H1 (cell line): ENCODE results near the gene NUP85. TPM values are rescaled to one million over a fixed set of nuclear protein-coding genes. Genes with fewer than 3 reads are reported as not detected.

Experiments
- CTCF ChIA-PET: fragments of 300-600 bp; sonication (Branson Sonifier 250); formaldehyde crosslinking; loops from one replicate; lab custom pipeline; 2021; ENCODE audit not compliant: partially characterized antibody; lab: Charles Lee
- POLR2A ChIA-PET: fragments of 300-600 bp; sonication (Branson Sonifier 250); formaldehyde crosslinking; loops from one replicate; lab custom pipeline; 2021; ENCODE audit warnings: inconsistent platforms; ENCODE audit not compliant: partially characterized antibody; lab: Charles Lee
- DNase-seq, 2 experiments: peaks; one replicate each; pipeline versions ENCODE4 v3.0.0 to v3.0.0-alpha.2; 2010 to 2022; ENCODE audit warnings: low spot score in 2 of 2, low read depth in 1 of 2, mixed read lengths in 1 of 2
- FAIRE-seq: peaks from 2 replicates; lab custom pipeline; 2011; peaks lifted over from hg19 to GRCh38; lab: Jason Lieb, UNC
- H2AFZ ChIP-seq: 2 replicates; pipeline ENCODE4 v1.8.1; 2012; ENCODE audit warnings: low read length, inconsistent platforms
- H2AK5ac ChIP-seq: 2 replicates; pipeline ENCODE4 v1.6.1; 2013; ENCODE audit warnings: low read depth, low read length
- H2BK120ac ChIP-seq: replicated peaks from 2 replicates; pipeline ENCODE3; 2013; ENCODE audit warnings: low read depth, low read length, inconsistent platforms
- H2BK12ac ChIP-seq: 2 replicates; pipeline ENCODE4 v1.6.1; 2013; ENCODE audit warnings: low read depth, low read length
- H2BK15ac ChIP-seq: 2 replicates; pipeline ENCODE4 v1.6.1; 2013; ENCODE audit warnings: low read length
- H2BK20ac ChIP-seq: 2 replicates; pipeline ENCODE4 v1.6.1; 2013; ENCODE audit warnings: low read length
- H2BK5ac ChIP-seq: 2 replicates; pipeline ENCODE4 v1.6.1; 2013; ENCODE audit warnings: low read depth, low read length
- H3K14ac ChIP-seq: 2 replicates; pipeline ENCODE4 v1.6.1; 2013; ENCODE audit warnings: inconsistent platforms; ENCODE audit not compliant: insufficient read length
- H3K18ac ChIP-seq: 2 replicates; pipeline ENCODE4 v1.6.1; 2013; ENCODE audit warnings: low read length; ENCODE audit errors: extremely low read depth
- H3K23ac ChIP-seq: 2 replicates; pipeline ENCODE4 v1.6.1; 2013; ENCODE audit warnings: inconsistent platforms; ENCODE audit not compliant: insufficient read length
- H3K23me2 ChIP-seq: 2 replicates; pipeline ENCODE4 v1.6.1; 2013; ENCODE audit warnings: low read depth, low read length
- H3K27ac ChIP-seq: 2 replicates; pipeline ENCODE4 v1.6.1; 2011; ENCODE audit warnings: low read depth, low read length, inconsistent platforms
- H3K27me3 ChIP-seq, 4 experiments: replicated peaks in 1 of 4; 1 replicate in 1 of 4; 2 replicates in 3 of 4; pipeline versions ENCODE4 v1.6.1 to v1.8.1; 2011 to 2013; ENCODE audit warnings: low read length in 3 of 4, mild to moderate bottlenecking in 3 of 4, inconsistent platforms in 2 of 4, mixed read lengths in 2 of 4, moderate library complexity in 1 of 4; ENCODE audit not compliant: control insufficient read depth in 3 of 4, insufficient read depth in 3 of 4; ENCODE audit errors: extremely low read depth in 1 of 4
- H3K36me3 ChIP-seq, 4 experiments: 2 replicates each; pipeline versions ENCODE4 v1.6.1 to v1.8.1; 2011 to 2013; ENCODE audit warnings: mild to moderate bottlenecking in 4 of 4, low read length in 3 of 4, moderate library complexity in 2 of 4, control low read depth in 1 of 4, inconsistent platforms in 1 of 4; ENCODE audit not compliant: insufficient read depth in 4 of 4, control insufficient read depth in 2 of 4
- H3K4ac ChIP-seq: replicated peaks from 2 replicates; pipeline ENCODE3; 2013; ENCODE audit warnings: low read length, low read depth, mixed read lengths, inconsistent platforms; ENCODE audit not compliant: insufficient read length
- H3K4me1 ChIP-seq, 4 experiments: replicated peaks in 1 of 4; 1 replicate in 1 of 4; 2 replicates in 3 of 4; pipeline versions ENCODE4 v1.6.1 to v1.8.1; 2011 to 2013; ENCODE audit warnings: low read length in 3 of 4, inconsistent platforms in 2 of 4, mixed read lengths in 1 of 4; ENCODE audit not compliant: insufficient read depth in 4 of 4, control insufficient read depth in 3 of 4
- H3K4me2 ChIP-seq, 2 experiments: 2 replicates each; pipeline versions ENCODE4 v1.6.1 to v1.8.1; 2011 to 2013; ENCODE audit warnings: low read depth in 2 of 2, low read length in 2 of 2, control low read depth in 1 of 2, inconsistent platforms in 1 of 2, mild to moderate bottlenecking in 1 of 2; ENCODE audit not compliant: insufficient read depth in 1 of 2
- H3K4me3 ChIP-seq, 4 experiments: fragments of 200-600, 300-600 bp in 1 of 4; sonication (generic), shearing (Covaris generic), sonication (Bioruptor Twin) in 1 of 4; 2 replicates each; pipeline versions ENCODE4 v1.5.1 to v1.8.1; 2011 to 2016; ENCODE audit warnings: low read length in 4 of 4, low read depth in 3 of 4, control low read depth in 2 of 4, inconsistent platforms in 2 of 4, mild to moderate bottlenecking in 2 of 4, mixed read lengths in 1 of 4, moderate library complexity in 1 of 4; ENCODE audit not compliant: insufficient read depth in 2 of 4; ENCODE audit errors: extremely low read depth in 1 of 4
- H3K56ac ChIP-seq: replicated peaks from 2 replicates; pipeline ENCODE3; 2013; ENCODE audit warnings: low read depth, mild to moderate bottlenecking, mixed read lengths, low read length, inconsistent platforms; ENCODE audit not compliant: insufficient read length
- H3K79me1 ChIP-seq: 2 replicates; pipeline ENCODE4 v1.6.1; 2013; ENCODE audit warnings: low read depth, low read length, control low read depth
- H3K79me2 ChIP-seq, 2 experiments: 2 replicates each; pipeline versions ENCODE4 v1.6.1 to v1.8.1; 2012 to 2013; ENCODE audit warnings: low read length in 2 of 2, mild to moderate bottlenecking in 2 of 2, inconsistent platforms in 1 of 2; ENCODE audit not compliant: insufficient read depth in 2 of 2, control insufficient read depth in 1 of 2
- H3K9ac ChIP-seq, 4 experiments: replicated peaks in 1 of 4; 1 replicate in 1 of 4; 2 replicates in 3 of 4; pipeline versions ENCODE4 v1.6.1 to v1.8.1; 2011 to 2013; ENCODE audit warnings: low read depth in 3 of 4, low read length in 3 of 4, control low read depth in 2 of 4, mild to moderate bottlenecking in 2 of 4, moderate library complexity in 2 of 4, inconsistent platforms in 1 of 4; ENCODE audit errors: extremely low read depth in 1 of 4
- H3K9me3 ChIP-seq, 2 experiments: 2 replicates each; pipeline versions ENCODE4 v1.6.1 to v1.8.1; 2012 to 2013; ENCODE audit warnings: mild to moderate bottlenecking in 2 of 2, moderate library complexity in 2 of 2, control low read depth in 1 of 2, inconsistent platforms in 1 of 2, low read depth in 1 of 2, low read length in 1 of 2, mixed read lengths in 1 of 2; ENCODE audit not compliant: insufficient read depth in 2 of 2
- H4K20me1 ChIP-seq, 2 experiments: replicated peaks in 1 of 2; 2 replicates each; pipeline versions ENCODE3 to v1.8.1; 2011 to 2013; ENCODE audit warnings: inconsistent platforms in 2 of 2, low read length in 2 of 2, mild to moderate bottlenecking in 1 of 2; ENCODE audit not compliant: insufficient read depth in 2 of 2, control insufficient read depth in 1 of 2
- H4K5ac ChIP-seq: 2 replicates; pipeline ENCODE4 v1.6.1; 2013; ENCODE audit warnings: low read length, low read depth, mixed read lengths, inconsistent platforms; ENCODE audit not compliant: insufficient read length
- H4K8ac ChIP-seq: 2 replicates; pipeline ENCODE4 v1.8.0; 2013; ENCODE audit warnings: mild to moderate bottlenecking, moderate library complexity, low read length, inconsistent platforms; ENCODE audit not compliant: insufficient read depth; ENCODE audit errors: extremely low read depth
- H4K91ac ChIP-seq: replicated peaks from 2 replicates; pipeline ENCODE3; 2013; ENCODE audit warnings: low read length, mixed read lengths, inconsistent platforms; ENCODE audit not compliant: insufficient read length
- ASH2L ChIP-seq: fragments of 200-600, 300-600 bp; sonication (generic); IDR thresholded peaks from one replicate; pipeline ENCODE4 v1.7.1; 2017; ENCODE audit warnings: low read length
- BRCA1 ChIP-seq: IDR thresholded peaks from 2 replicates; pipeline ENCODE4 v1.6.1; 2012; ENCODE audit warnings: low read depth, low read length, improper control_type of control experiment
- CEBPB ChIP-seq: IDR thresholded peaks from 2 replicates; pipeline ENCODE4 v1.6.1; 2012; ENCODE audit warnings: low read depth, low read length
- EGR1 ChIP-seq: IDR thresholded peaks from 2 replicates; pipeline ENCODE4 v1.6.1; 2011; ENCODE audit warnings: low read depth, low read length, borderline replicate concordance
- GTF2F1 ChIP-seq: IDR thresholded peaks from 2 replicates; pipeline ENCODE4 v1.6.1; 2012; ENCODE audit warnings: low read depth, low read length, improper control_type of control experiment, borderline replicate concordance
- JUND ChIP-seq: IDR thresholded peaks from 2 replicates; pipeline ENCODE4 v1.6.1; 2011; ENCODE audit warnings: mild to moderate bottlenecking, improper control_type of control experiment, low read length
- KDM5A ChIP-seq: fragments of 200-600 bp; IDR thresholded peaks from 2 replicates; pipeline ENCODE4 v1.7.1; 2012; ENCODE audit warnings: mild to moderate bottlenecking, low read length, inconsistent platforms, mixed read lengths
- PHF8 ChIP-seq: fragments of 200-600 bp; sonication (generic); conservative IDR thresholded peaks from 2 replicates; pipeline ENCODE4 v1.7.1; 2012; ENCODE audit warnings: low read depth, mild to moderate bottlenecking, inconsistent platforms, low read length, moderate library complexity
- RAD21 ChIP-seq, 2 experiments: IDR thresholded peaks in 1 of 2; conservative IDR thresholded peaks in 1 of 2; 2 replicates each; pipeline ENCODE4 v1.6.1; 2011; ENCODE audit warnings: low read depth in 2 of 2, low read length in 2 of 2, improper control_type of control experiment in 1 of 2, inconsistent platforms in 1 of 2, mild to moderate bottlenecking in 1 of 2, moderate library complexity in 1 of 2
- RBBP5 ChIP-seq: IDR thresholded peaks from 2 replicates; pipeline ENCODE4 v1.7.1; 2012; ENCODE audit warnings: low read depth, mild to moderate bottlenecking, inconsistent platforms, low read length, moderate library complexity, borderline replicate concordance
- SRF ChIP-seq: IDR thresholded peaks from 2 replicates; pipeline ENCODE4 v1.6.1; 2011; ENCODE audit warnings: mild to moderate bottlenecking, low read depth, low read length, moderate library complexity
- TAF7 ChIP-seq: optimal IDR thresholded peaks from 2 replicates; pipeline ENCODE3; 2011; ENCODE audit warnings: low read depth, mild to moderate bottlenecking, inconsistent platforms, low read length, moderate library complexity, borderline replicate concordance
- TBP ChIP-seq: IDR thresholded peaks from 2 replicates; pipeline ENCODE4 v1.6.1; 2011; ENCODE audit warnings: low read depth, low read length, improper control_type of control experiment
- TCF12 ChIP-seq: IDR thresholded peaks from 2 replicates; pipeline ENCODE4 v1.6.1; 2011; ENCODE audit warnings: low read depth, mild to moderate bottlenecking, low read length
- WGBS, 2 experiments: shearing (Covaris generic) in 1 of 2; methylation state at CpG; one replicate each; pipeline versions ENCODE4 v1.1.6 to v1.1.7; 2013 to 2015; ENCODE audit warnings: low lambda C conversion rate in 2 of 2, mixed read lengths in 2 of 2, inconsistent platforms in 1 of 2, low coverage in 1 of 2, missing lambda C conversion rate in 1 of 2; ENCODE audit not compliant: insufficient replicate concordance in 2 of 2, insufficient coverage in 1 of 2, insufficient read length in 1 of 2; ENCODE audit errors: extremely low coverage in 1 of 2, missing lambda C conversion rate in 1 of 2; 5-methylcytosine and 5-hydroxymethylcytosine counted together
- polyA plus RNA-seq, 7 experiments: library from polyadenylated mRNA; depleted of rRNA in 3 of 7; stranded (reverse) in 5 of 7; unstranded in 2 of 7; fragments of >200 nt in 5 of 7; fragments of 200-250 nt in 2 of 7; gene quantifications; 1 replicate in 5 of 7; 2 replicates in 1 of 7; 4 replicates in 1 of 7; pipeline versions ENCODE4 v1.2.1 to v1.2.3, GENCODE V29; 2011 to 2013; ENCODE audit warnings: missing spikeins in 2 of 7, mixed read lengths in 2 of 7
- total RNA-seq: library from RNA; stranded (reverse); fragmentation: NEBNext Ultra II Directional; extraction: Animal tissue kit (Norgen Biotek cat#: 25700); gene quantifications from 2 replicates; pipeline ENCODE4 v1.2.1, GENCODE V29; 2021

Gene NUP85
- total and polyA plus RNA-seq, 2 of the 8 experiments (the other 6 are each of a cell fraction or from before 2014, with no cell fraction given), result 98.5 to 154 TPM

DNA sequence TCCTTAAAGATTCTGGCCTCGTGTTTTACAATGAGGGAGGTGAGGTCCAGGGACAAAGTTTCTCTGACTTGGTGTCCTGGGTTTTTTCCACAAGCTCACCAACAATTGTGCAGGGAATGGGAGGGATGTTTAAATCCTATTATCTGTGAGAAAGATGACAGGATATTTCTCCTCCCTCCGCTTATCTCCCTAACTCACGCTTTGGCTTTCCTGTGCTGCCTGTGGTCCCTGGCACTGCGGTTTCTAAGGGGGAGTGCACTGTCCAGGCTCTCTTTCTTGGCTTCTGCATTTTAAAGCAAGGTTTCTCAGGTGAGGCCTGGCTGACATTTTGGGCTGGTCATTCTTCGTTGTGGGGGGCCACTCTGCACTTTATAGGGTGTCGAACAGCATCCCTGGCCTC is 39.5 kb downstream of the NUP85 start:
- Histone ChIP-seq H3K18ac (no peak overlapping the region), H3K36me3 (peaks cover 21 to 49% (median 42%) of the 10 kb centered on the region in 4 experiments), H3K27ac (no peak overlapping the region), H3K4me1 (peaks cover 0 to 4% (median 2%) of the 10 kb centered on the region in 4 experiments; a peak in 4 of 7 replicates), H2AFZ (no peak overlapping the region), H2BK5ac (no peak overlapping the region), H3K23ac (no peak overlapping the region), H4K91ac (no peak overlapping the region), H3K79me1 (peaks cover 2% of the 10 kb centered on the region), H4K5ac (no peak overlapping the region), H3K56ac (no peak overlapping the region), H4K8ac (no peak overlapping the region), H3K4me2 (no peak overlapping the region), H2BK120ac (no peak overlapping the region), H3K79me2 (peaks cover 0 to 15% of the 10 kb centered on the region in 2 experiments; a peak in 1 of 4 replicates), H2BK12ac (no peak overlapping the region), H2BK15ac (no peak overlapping the region), H3K4me3 (no peak overlapping the region), H2BK20ac (no peak overlapping the region), H3K27me3 (no peaks in the 10 kb centered on the region), H3K23me2 (no peaks in the 10 kb centered on the region), H2AK5ac (no peak overlapping the region), H3K9me3 (no peaks in the 10 kb centered on the region), H4K20me1 (peaks cover 10 to 14% of the 10 kb centered on the region in 2 experiments), H3K14ac (no peak overlapping the region), H3K4ac (no peak overlapping the region), H3K9ac (no peak overlapping the region)
- 91% methylated on average over 4 of the region's 6 CpGs; no CpG with 5 or more reads in 1 of the 2 experiments for WGBS, 2 experiments
- ChIA-PET CTCF (interaction anchor here (0.7 to 16.5 kb wide), 6 partner anchors 8 to 1462 kb away, joined by 3 to 369 read pairs (median 4); partner anchors contain the start of genes GGA3, MIF4GD and MRPS7), POLR2A (interaction anchor here (4.0 kb wide), 1 partner anchor 16 kb away, joined by 17 read pairs; the partner anchor contains the start of genes GGA3 and MRPS7)
- DNase-seq, result no peak
- TF ChIP-seq JUND, result no peak
- TF ChIP-seq BRCA1, result no peak
- TF ChIP-seq RAD21 (IDR thresholded peaks at IDR 0.05 in 1 of 2, conservative IDR thresholded peaks at IDR 0.05 in 1 of 2; ENCODE audit: low read depth in 2 of 2, low read length in 2 of 2), result no peak
- TF ChIP-seq GTF2F1, result no peak
- no peak for TF ChIP-seq PHF8
- TF ChIP-seq TAF7, result no peak
- TF ChIP-seq CEBPB, result no peak
- no peak for TF ChIP-seq SRF
- TF ChIP-seq TCF12, result no peak
- no peak for TF ChIP-seq ASH2L
- TF ChIP-seq TBP, result no peak
- no peak for TF ChIP-seq EGR1
- no peak for TF ChIP-seq KDM5A
- TF ChIP-seq RBBP5, result no peak
- FAIRE-seq, result no peak
